HEK293T (cell line): ENCODE results near the gene UGT1A7.

Experiments
- CTCF ChIA-PET: fragments of 350-600 bp; formaldehyde crosslinking; extraction: SDS; loops from one replicate; lab custom pipeline; 2021; ENCODE audit warnings: antibody characterized with exemption, inconsistent platforms; lab: Yijun Ruan, JAX
- POLR2A ChIA-PET: fragments of 350-600 bp; formaldehyde crosslinking; extraction: SDS; loops from one replicate; lab custom pipeline; 2020; ENCODE audit warnings: antibody characterized with exemption, inconsistent platforms; lab: Yijun Ruan, JAX
- DNase-seq: peaks from one replicate; pipeline ENCODE4 v3.0.0; 2012; ENCODE audit warnings: mixed read lengths; ENCODE audit errors: extremely low spot score
- ARNT ChIP-seq: fragments of 450-650 bp; IDR thresholded peaks from 2 replicates; pipeline ENCODE4 v1.6.1; 2017; ENCODE audit warnings: mild to moderate bottlenecking
- BHLHE40 ChIP-seq: fragments of 450-650 bp; IDR thresholded peaks from 2 replicates; pipeline ENCODE4 v1.6.1; 2016; ENCODE audit warnings: mild to moderate bottlenecking, moderate library complexity, borderline replicate concordance
- CTBP1 ChIP-seq: fragments of 450-650 bp; IDR thresholded peaks from 2 replicates; pipeline ENCODE4 v1.6.1; 2016; ENCODE audit warnings: borderline replicate concordance
- ELF4 ChIP-seq: fragments of 450-650 bp; IDR thresholded peaks from 2 replicates; pipeline ENCODE4 v1.6.1; 2017; ENCODE audit warnings: antibody characterized with exemption
- FOXA1 ChIP-seq: fragments of 450-650 bp; IDR thresholded peaks from 2 replicates; pipeline ENCODE4 v1.6.1; 2016; ENCODE audit warnings: mild to moderate bottlenecking
- FOXK2 ChIP-seq: fragments of 450-650 bp; IDR thresholded peaks from 2 replicates; pipeline ENCODE4 v1.6.1; 2016; ENCODE audit warnings: mild to moderate bottlenecking
- FOXM1 ChIP-seq: fragments of 450-650 bp; IDR thresholded peaks from 2 replicates; pipeline ENCODE4 v1.6.1; 2017; ENCODE audit warnings: mild to moderate bottlenecking, borderline replicate concordance
- L3MBTL2 ChIP-seq: fragments of 450-650 bp; conservative IDR thresholded peaks from 2 replicates; pipeline ENCODE4 v1.6.1; 2016; ENCODE audit warnings: mild to moderate bottlenecking
- LEF1 ChIP-seq: fragments of 450-650 bp; IDR thresholded peaks from 2 replicates; pipeline ENCODE4 v1.6.1; 2017; ENCODE audit warnings: mild to moderate bottlenecking, borderline replicate concordance
- NFRKB ChIP-seq: fragments of 450-650 bp; IDR thresholded peaks from 2 replicates; pipeline ENCODE4 v1.6.1; 2016; ENCODE audit warnings: mild to moderate bottlenecking, moderate library complexity
- PKNOX1 ChIP-seq: fragments of 450-650 bp; IDR thresholded peaks from 2 replicates; pipeline ENCODE4 v1.6.1; 2016
- SP1 ChIP-seq: fragments of 450-650 bp; IDR thresholded peaks from 2 replicates; pipeline ENCODE4 v1.6.1; 2017
- SUZ12 ChIP-seq: fragments of 450-650 bp; IDR thresholded peaks from 2 replicates; pipeline ENCODE4 v1.6.1; 2016; ENCODE audit warnings: mild to moderate bottlenecking
- TARDBP ChIP-seq: fragments of 450-650 bp; IDR thresholded peaks from 2 replicates; pipeline ENCODE4 v1.6.1; 2016
- ZNF384 ChIP-seq: fragments of 450-650 bp; IDR thresholded peaks from 2 replicates; pipeline ENCODE4 v1.6.1; 2016

The UGT1A7 gene

GRCh38 chr2:233821196-233821595, 139.5 kb downstream of the UGT1A7 start:
- TF ChIP-seq ARNT (no peak), FOXM1 (no peak), FOXK2 (no peak), NFRKB (no peak), BHLHE40 (no peak), CTBP1 (no peak), ELF4 (no peak)
- DNase-seq: no peak
- CTCF ChIA-PET: no interaction called here
- POLR2A ChIA-PET: no interaction called here

- POLR2A ChIA-PET: no interaction called here
- TF ChIP-seq ELF4 (no peak), NFRKB (no peak), BHLHE40 (no peak), L3MBTL2 (no peak), ZNF384 (no peak), FOXK2 (no peak)
- CTCF ChIA-PET: interaction anchor here (1.1 kb wide), 1 partner anchor 21 kb away, joined by 3 read pairs; no protein-coding TSS in a partner anchor
These were observed 140.0 kb downstream of the UGT1A7 start for GRCh38 chr2:233821709-233822100.

GRCh38 chr2:233822101-233822771, 140.5 kb downstream of the UGT1A7 start:
- ChIA-PET POLR2A (no interaction called here), CTCF (interaction anchor here (1.1 kb wide), 1 partner anchor 21 kb away, joined by 3 read pairs; no protein-coding TSS in a partner anchor)
- TF ChIP-seq TARDBP: no peak
- no peak for TF ChIP-seq FOXK2
- TF ChIP-seq ARNT: no peak
- no peak for TF ChIP-seq L3MBTL2
- TF ChIP-seq PKNOX1: no peak
- no peak for TF ChIP-seq SP1
- TF ChIP-seq FOXA1: no peak
- TF ChIP-seq ELF4: no peak
- no peak for TF ChIP-seq LEF1
- TF ChIP-seq SUZ12: no peak
- DNase-seq: no peak

More at GRCh38 chr2:233821709-233822100, 140.0 kb downstream of the UGT1A7 start:
- no peak for DNase-seq
